K562 (cell line): ENCODE results near the gene ITGB1BP2. TPM values are rescaled to one million over a fixed set of nuclear protein-coding genes. Genes with fewer than 3 reads are reported as not detected.

ENCODE experiments used
- ATF3 ChIP-seq, 2 experiments: fragments of 450-650 bp in 1 of 2; sonication (generic) in 1 of 2; formaldehyde crosslinking in 1 of 2; IDR thresholded peaks in 1 of 2; conservative IDR thresholded peaks in 1 of 2; 2 replicates each; pipeline versions ENCODE4 v1.6.1 to v1.8.1; 2016 to 2023; ENCODE audit warnings: mild to moderate bottlenecking in 2 of 2, moderate library complexity in 2 of 2, inconsistent platforms in 1 of 2, missing genetic modification reagents in 1 of 2
- BRCA1 ChIP-seq, 2 experiments: fragments of 450-650 bp in 1 of 2; sonication (generic) in 1 of 2; formaldehyde crosslinking in 1 of 2; IDR thresholded peaks; 2 replicates each; pipeline versions ENCODE4 v1.5.0 to v1.6.1; 2017 to 2020; ENCODE audit warnings: mild to moderate bottlenecking in 1 of 2, missing genetic modification reagents in 1 of 2
- CBFA2T2 ChIP-seq: fragments of 450-650 bp; conservative IDR thresholded peaks from 2 replicates; pipeline ENCODE4 v1.6.1; 2017; ENCODE audit warnings: mild to moderate bottlenecking
- ETV1 ChIP-seq: fragments of 450-650 bp; conservative IDR thresholded peaks from 2 replicates; pipeline ENCODE4 v1.6.1; 2016; ENCODE audit warnings: missing genetic modification characterization, control low read depth, low read depth, missing compliant biosample characterization
- HDAC2 ChIP-seq: fragments of 450-650 bp; IDR thresholded peaks from 2 replicates; pipeline ENCODE4 v1.6.1; 2016; ENCODE audit warnings: mild to moderate bottlenecking
- L3MBTL2 ChIP-seq: fragments of 450-650 bp; IDR thresholded peaks from 2 replicates; pipeline ENCODE4 v1.6.1; 2016; ENCODE audit warnings: mild to moderate bottlenecking, moderate library complexity
- LARP7 ChIP-seq: fragments of 450-650 bp; IDR thresholded peaks from 2 replicates; pipeline ENCODE4 v1.6.1; 2016
- MEIS2 ChIP-seq: fragments of 450-650 bp; IDR thresholded peaks from 2 replicates; pipeline ENCODE4 v1.6.1; 2014; ENCODE audit warnings: mild to moderate bottlenecking; ENCODE audit not compliant: partially characterized antibody
- NCOA4 ChIP-seq: fragments of 450-650 bp; IDR thresholded peaks from 2 replicates; pipeline ENCODE4 v1.6.1; 2018; ENCODE audit warnings: mild to moderate bottlenecking; ENCODE audit not compliant: partially characterized antibody
- SMARCB1 ChIP-seq: IDR thresholded peaks from 2 replicates; pipeline ENCODE4 v1.6.1; 2011; ENCODE audit warnings: improper control_type of control experiment, low read depth; ENCODE audit not compliant: insufficient read length
- SOX6 ChIP-seq: fragments of 450-650 bp; IDR thresholded peaks from 2 replicates; pipeline ENCODE4 v1.6.1; 2014; ENCODE audit warnings: mild to moderate bottlenecking
- U2AF1 ChIP-seq: fragments of 200-400 bp; formaldehyde crosslinking; optimal IDR thresholded peaks from 2 replicates; pipeline ENCODE3; 2017; ENCODE audit warnings: mild to moderate bottlenecking, low read depth, low read length, moderate library complexity
- ZC3H11A ChIP-seq: IDR thresholded peaks from 2 replicates; pipeline ENCODE4 v1.6.1; 2012; ENCODE audit warnings: low read depth, low read length, improper control_type of control experiment
- ZNF395 ChIP-seq: fragments of 200-800 bp; sonication (Bioruptor generic); IDR thresholded peaks from 2 replicates; pipeline ENCODE4 v1.6.1; 2017; ENCODE audit warnings: missing genetic modification characterization, missing compliant biosample characterization
- ZNF592 ChIP-seq: fragments of 450-650 bp; IDR thresholded peaks from 2 replicates; pipeline ENCODE4 v1.6.1; 2017; ENCODE audit warnings: antibody characterized with exemption, mild to moderate bottlenecking
- ZNF655 ChIP-seq: fragments of 250-450 bp; sonication (Bioruptor Pico); IDR thresholded peaks from 2 replicates; pipeline ENCODE4 v1.5.0; 2021
- ZNF740 ChIP-seq, 3 experiments: fragments of 200-800 bp in 1 of 3; sonication (Bioruptor generic) in 1 of 3; sonication (generic) in 1 of 3; formaldehyde crosslinking in 1 of 3; IDR thresholded peaks; 2 replicates each; pipeline versions ENCODE4 v1.6.1 to v1.8.0; 2016 to 2022; ENCODE audit warnings: mild to moderate bottlenecking in 2 of 3, missing compliant biosample characterization in 2 of 3, missing genetic modification characterization in 2 of 3, missing genetic modification reagents in 1 of 3
- polyA plus RNA-seq, 8 experiments: library from polyadenylated mRNA; depleted of rRNA in 4 of 8; stranded (reverse) in 5 of 8; unstranded in 3 of 8; fragments of >200 nt; fragmentation: Nextera tagmentation in 2 of 8; fragmentation: Illumina TruSeq in 1 of 8; extraction: Ambion mirVana in 2 of 8; extraction: Trizol in 1 of 8; gene quantifications; 2 replicates each; pipeline versions ENCODE4 v1.2.1 to v1.2.3, GENCODE V29; 2011 to 2014; ENCODE audit warnings: inconsistent platforms in 1 of 8, missing spikeins in 1 of 8
- total RNA-seq, 7 experiments: library from RNA; depleted of rRNA in 6 of 7; stranded (reverse); fragments of >200 nt in 6 of 7; fragmentation: Illumina TruSeq in 2 of 7; extraction: Trizol in 2 of 7; gene quantifications; 2 replicates each; pipeline versions ENCODE4 v1.2.1 to v1.2.3, GENCODE V29; 2011 to 2021; ENCODE audit warnings: low replicate concordance in 1 of 7

Gene ITGB1BP2
- total and polyA plus RNA-seq, 9 of the 15 experiments (the other 6 are each of a cell fraction or from before 2014, with no cell fraction given), result 1.6 to 4.0 (median 1.9) TPM

GRCh38 chrX:71282514-71283402, 18.8 kb upstream of the ITGB1BP2 start (continued):
- peak; percentile 32; the same call in 1 of the 2 replicates for TF ChIP-seq ZNF592
- no peak for TF ChIP-seq ZNF655 (CRISPR knock-in tag)
- no peak; the same call in 1 of the 2 replicates for TF ChIP-seq ETV1 (tag)
- 0 out of 2 replicates have a peak, but pooled peaks have one; percentile 21 for TF ChIP-seq SOX6
- no peak for TF ChIP-seq ZC3H11A
- peak; percentile 22; the same call in 1 of the 2 replicates for TF ChIP-seq ATF3 (IDR thresholded peaks at IDR 0.05)
- no peak for TF ChIP-seq ATF3 (CRISPR knock-in tag; conservative IDR thresholded peaks at IDR 0.05)
- no peak for TF ChIP-seq L3MBTL2
- TF ChIP-seq ZNF395 (CRISPR knock-in tag), result peak; percentile 87; the same call in 1 of the 2 replicates
- no peak for TF ChIP-seq BRCA1 (IDR thresholded peaks at IDR 0.05)
- TF ChIP-seq BRCA1 (CRISPR knock-in tag; IDR thresholded peaks at IDR 0.05), result no peak
- no peak for TF ChIP-seq U2AF1
- TF ChIP-seq HDAC2, result 0 out of 2 replicates have a peak, but pooled peaks have one; percentile 23
- no peak for TF ChIP-seq CBFA2T2
- no peak for TF ChIP-seq ZNF740 (CRISPR knock-in tag; IDR thresholded peaks at IDR 0.05)
- no peak for TF ChIP-seq ZNF740 (tag; IDR thresholded peaks at IDR 0.05)
- no peak for TF ChIP-seq LARP7
- no peak for TF ChIP-seq NCOA4
- peak; percentile 33 for TF ChIP-seq MEIS2
- TF ChIP-seq SMARCB1, result no peak
